Measurements from ENCODE around the gene ARHGAP24. TPM values are rescaled to one million over a fixed set of nuclear protein-coding genes. Genes with fewer than 3 reads are reported as not detected.

The ARHGAP24 gene
- total RNA-seq, 1 experiment from 2014 or later, result 2.1 TPM

DNA sequence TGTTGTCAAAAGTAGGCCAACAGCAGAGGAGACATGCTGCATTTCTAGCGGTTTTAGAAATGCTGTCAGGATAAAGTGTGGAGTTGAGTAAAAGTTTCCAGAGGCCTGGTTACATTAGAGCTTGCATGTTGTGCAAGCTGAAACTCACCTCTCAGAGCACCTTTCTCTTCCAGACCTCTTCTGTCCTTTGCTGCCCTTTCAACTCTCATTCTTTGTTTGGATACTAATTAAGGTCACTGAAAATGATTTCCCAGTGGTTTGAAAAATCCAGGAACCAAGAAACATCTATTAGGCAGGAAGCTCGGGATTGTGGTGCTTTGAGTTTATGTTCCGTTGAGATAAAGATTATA, 458.3 kb downstream of the ARHGAP24 start (continued):
- TF ChIP-seq, protein P1, sequence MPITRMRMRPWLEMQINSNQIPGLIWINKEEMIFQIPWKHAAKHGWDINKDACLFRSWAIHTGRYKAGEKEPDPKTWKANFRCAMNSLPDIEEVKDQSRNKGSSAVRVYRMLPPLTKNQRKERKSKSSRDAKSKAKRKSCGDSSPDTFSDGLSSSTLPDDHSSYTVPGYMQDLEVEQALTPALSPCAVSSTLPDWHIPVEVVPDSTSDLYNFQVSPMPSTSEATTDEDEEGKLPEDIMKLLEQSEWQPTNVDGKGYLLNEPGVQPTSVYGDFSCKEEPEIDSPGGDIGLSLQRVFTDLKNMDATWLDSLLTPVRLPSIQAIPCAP (CRISPR knock-in tag; IDR thresholded peaks at IDR 0.05), result no peak
- TF ChIP-seq, protein P2, sequence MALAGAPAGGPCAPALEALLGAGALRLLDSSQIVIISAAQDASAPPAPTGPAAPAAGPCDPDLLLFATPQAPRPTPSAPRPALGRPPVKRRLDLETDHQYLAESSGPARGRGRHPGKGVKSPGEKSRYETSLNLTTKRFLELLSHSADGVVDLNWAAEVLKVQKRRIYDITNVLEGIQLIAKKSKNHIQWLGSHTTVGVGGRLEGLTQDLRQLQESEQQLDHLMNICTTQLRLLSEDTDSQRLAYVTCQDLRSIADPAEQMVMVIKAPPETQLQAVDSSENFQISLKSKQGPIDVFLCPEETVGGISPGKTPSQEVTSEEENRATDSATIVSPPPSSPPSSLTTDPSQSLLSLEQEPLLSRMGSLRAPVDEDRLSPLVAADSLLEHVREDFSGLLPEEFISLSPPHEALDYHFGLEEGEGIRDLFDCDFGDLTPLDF (CRISPR knock-in tag; IDR thresholded peaks at IDR 0.05), result no peak
- TF ChIP-seq PRRX2 (CRISPR knock-in tag; IDR thresholded peaks at IDR 0.05) (no peak), NFYB (CRISPR knock-in tag; conservative IDR thresholded peaks at IDR 0.05; ENCODE audit: low read depth) (no peak), MXD4 (CRISPR knock-in tag; IDR thresholded peaks at IDR 0.05; ENCODE audit: borderline replicate concordance) (no peak), MYBL2 (CRISPR knock-in tag; IDR thresholded peaks at IDR 0.05) (no peak), IRF2 (CRISPR knock-in tag; IDR thresholded peaks at IDR 0.05; ENCODE audit: borderline replicate concordance, low read depth) (no peak), GTF2I (CRISPR knock-in tag; conservative IDR thresholded peaks at IDR 0.05) (no peak), EMX1 (CRISPR knock-in tag; IDR thresholded peaks at IDR 0.05) (no peak)

DNA sequence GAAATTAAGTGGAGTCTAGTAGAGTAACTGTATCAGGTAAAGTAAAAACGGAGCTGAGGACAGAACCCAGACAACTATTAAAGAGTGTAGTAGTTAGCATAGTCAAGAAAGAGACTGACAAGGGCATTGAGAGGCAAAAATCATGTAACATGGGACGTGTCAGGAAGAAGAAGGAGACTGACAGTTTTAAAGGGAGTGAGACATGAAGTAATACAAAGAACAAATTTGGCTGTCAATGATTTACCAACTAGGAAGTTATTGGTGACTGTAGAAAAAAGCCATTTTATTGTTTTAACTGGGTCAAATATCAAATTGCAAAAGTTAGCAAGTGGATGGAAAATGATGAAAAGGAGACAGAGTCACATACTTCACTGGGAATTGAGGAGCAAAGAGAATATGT, 462.6 kb downstream of the ARHGAP24 start:
- Mint-ChIP-seq H3K27ac (no peak overlapping the region), H3K4me1 (peaks cover 16% of the 10 kb centered on the region), H3K27me3 (ENCODE audit: low read depth) (no peaks in the 10 kb centered on the region), H3K36me3 (no peaks in the 10 kb centered on the region), H3K4me3 (no peak overlapping the region), H3K9me3 (no peaks in the 10 kb centered on the region)
- no peak for TF ChIP-seq ZNF423 (CRISPR knock-in tag; IDR thresholded peaks at IDR 0.05)
- TF ChIP-seq, protein P3, sequence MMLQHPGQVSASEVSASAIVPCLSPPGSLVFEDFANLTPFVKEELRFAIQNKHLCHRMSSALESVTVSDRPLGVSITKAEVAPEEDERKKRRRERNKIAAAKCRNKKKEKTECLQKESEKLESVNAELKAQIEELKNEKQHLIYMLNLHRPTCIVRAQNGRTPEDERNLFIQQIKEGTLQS (CRISPR knock-in tag; conservative IDR thresholded peaks at IDR 0.05), result no peak
- TF ChIP-seq, protein P4, sequence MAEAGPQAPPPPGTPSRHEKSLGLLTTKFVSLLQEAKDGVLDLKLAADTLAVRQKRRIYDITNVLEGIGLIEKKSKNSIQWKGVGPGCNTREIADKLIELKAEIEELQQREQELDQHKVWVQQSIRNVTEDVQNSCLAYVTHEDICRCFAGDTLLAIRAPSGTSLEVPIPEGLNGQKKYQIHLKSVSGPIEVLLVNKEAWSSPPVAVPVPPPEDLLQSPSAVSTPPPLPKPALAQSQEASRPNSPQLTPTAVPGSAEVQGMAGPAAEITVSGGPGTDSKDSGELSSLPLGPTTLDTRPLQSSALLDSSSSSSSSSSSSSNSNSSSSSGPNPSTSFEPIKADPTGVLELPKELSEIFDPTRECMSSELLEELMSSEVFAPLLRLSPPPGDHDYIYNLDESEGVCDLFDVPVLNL (CRISPR knock-in tag; IDR thresholded peaks at IDR 0.05; ENCODE audit: borderline replicate concordance, low read depth), result no peak
- no peak for TF ChIP-seq NFYB (CRISPR knock-in tag; conservative IDR thresholded peaks at IDR 0.05; ENCODE audit: low read depth)
- no peak for TF ChIP-seq SMAD3 (CRISPR knock-in tag; IDR thresholded peaks at IDR 0.05; ENCODE audit: borderline replicate concordance)
- TF ChIP-seq, protein P5, sequence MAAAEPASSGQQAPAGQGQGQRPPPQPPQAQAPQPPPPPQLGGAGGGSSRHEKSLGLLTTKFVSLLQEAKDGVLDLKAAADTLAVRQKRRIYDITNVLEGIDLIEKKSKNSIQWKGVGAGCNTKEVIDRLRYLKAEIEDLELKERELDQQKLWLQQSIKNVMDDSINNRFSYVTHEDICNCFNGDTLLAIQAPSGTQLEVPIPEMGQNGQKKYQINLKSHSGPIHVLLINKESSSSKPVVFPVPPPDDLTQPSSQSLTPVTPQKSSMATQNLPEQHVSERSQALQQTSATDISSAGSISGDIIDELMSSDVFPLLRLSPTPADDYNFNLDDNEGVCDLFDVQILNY (CRISPR knock-in tag; IDR thresholded peaks at IDR 0.05), result no peak
- TF ChIP-seq, protein P6, sequence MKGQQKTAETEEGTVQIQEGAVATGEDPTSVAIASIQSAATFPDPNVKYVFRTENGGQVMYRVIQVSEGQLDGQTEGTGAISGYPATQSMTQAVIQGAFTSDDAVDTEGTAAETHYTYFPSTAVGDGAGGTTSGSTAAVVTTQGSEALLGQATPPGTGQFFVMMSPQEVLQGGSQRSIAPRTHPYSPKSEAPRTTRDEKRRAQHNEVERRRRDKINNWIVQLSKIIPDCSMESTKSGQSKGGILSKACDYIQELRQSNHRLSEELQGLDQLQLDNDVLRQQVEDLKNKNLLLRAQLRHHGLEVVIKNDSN (CRISPR knock-in tag; IDR thresholded peaks at IDR 0.05), result no peak
- no peak for TF ChIP-seq ZNF396 (CRISPR knock-in tag; IDR thresholded peaks at IDR 0.05; ENCODE audit: borderline replicate concordance)
- TF ChIP-seq, protein P7, sequence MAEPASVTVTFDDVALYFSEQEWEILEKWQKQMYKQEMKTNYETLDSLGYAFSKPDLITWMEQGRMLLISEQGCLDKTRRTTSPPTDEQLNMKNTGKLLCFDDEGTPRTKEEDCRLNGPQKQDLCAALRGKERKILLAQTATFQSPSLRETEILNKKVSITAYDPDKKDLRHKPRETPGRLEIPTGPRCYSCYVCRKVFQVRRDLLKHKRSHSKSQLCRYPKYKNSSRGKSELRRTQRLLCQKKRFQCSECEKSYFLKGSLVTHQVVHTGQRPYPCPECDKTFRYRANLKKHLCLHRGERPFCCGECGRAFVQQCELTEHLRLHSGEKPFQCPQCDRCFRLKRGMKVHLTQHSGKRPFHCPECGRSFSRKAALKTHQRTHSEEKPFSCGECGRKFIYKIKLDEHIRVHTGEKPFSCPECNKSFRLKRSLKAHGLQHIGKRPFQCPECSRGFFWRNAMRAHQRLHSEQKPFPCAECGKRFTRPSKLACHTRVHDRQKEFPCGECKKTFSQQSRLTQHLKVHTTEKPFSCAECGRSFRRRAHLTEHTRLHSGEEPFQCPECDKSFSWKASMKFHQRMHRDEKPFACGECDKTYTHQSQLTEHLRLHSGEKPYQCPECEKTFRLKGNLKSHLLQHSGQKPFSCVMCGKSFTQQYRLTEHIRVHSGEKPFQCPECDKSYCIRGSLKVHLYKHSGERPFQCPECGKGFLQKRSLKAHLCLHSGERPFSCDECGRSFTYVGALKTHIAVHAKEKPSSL (CRISPR knock-in tag; conservative IDR thresholded peaks at IDR 0.05), result no peak
- TF ChIP-seq JUN (CRISPR knock-in tag; IDR thresholded peaks at IDR 0.05), result no peak
- TF ChIP-seq JAZF1 (CRISPR knock-in tag; IDR thresholded peaks at IDR 0.05), result no peak
- TF ChIP-seq, protein P8, sequence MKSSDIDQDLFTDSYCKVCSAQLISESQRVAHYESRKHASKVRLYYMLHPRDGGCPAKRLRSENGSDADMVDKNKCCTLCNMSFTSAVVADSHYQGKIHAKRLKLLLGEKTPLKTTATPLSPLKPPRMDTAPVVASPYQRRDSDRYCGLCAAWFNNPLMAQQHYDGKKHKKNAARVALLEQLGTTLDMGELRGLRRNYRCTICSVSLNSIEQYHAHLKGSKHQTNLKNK (CRISPR knock-in tag; IDR thresholded peaks at IDR 0.05), result no peak
- TF ChIP-seq, protein P9, sequence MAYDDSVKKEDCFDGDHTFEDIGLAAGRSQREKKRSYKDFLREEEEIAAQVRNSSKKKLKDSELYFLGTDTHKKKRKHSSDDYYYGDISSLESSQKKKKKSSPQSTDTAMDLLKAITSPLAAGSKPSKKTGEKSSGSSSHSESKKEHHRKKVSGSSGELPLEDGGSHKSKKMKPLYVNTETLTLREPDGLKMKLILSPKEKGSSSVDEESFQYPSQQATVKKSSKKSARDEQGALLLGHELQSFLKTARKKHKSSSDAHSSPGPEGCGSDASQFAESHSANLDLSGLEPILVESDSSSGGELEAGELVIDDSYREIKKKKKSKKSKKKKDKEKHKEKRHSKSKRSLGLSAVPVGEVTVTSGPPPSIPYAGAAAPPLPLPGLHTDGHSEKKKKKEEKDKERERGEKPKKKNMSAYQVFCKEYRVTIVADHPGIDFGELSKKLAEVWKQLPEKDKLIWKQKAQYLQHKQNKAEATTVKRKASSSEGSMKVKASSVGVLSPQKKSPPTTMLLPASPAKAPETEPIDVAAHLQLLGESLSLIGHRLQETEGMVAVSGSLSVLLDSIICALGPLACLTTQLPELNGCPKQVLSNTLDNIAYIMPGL (CRISPR knock-in tag; IDR thresholded peaks at IDR 0.05), result no peak
- TF ChIP-seq TCF7 (CRISPR knock-in tag; IDR thresholded peaks at IDR 0.05; ENCODE audit: low read depth), result no peak
- TF ChIP-seq MXD4 (CRISPR knock-in tag; IDR thresholded peaks at IDR 0.05; ENCODE audit: borderline replicate concordance), result no peak
- POLR2A ChIA-PET, result no interaction called here
- CTCF ChIA-PET, result no interaction called here
- DNase-seq (ENCODE audit: low spot score), result no peak
- no peak for ATAC-seq
